ENCODE data around the gene SLC26A2.

Gene SLC26A2

GRCh38 chr5:149962601-149963300, 2.2 kb downstream of the SLC26A2 start:
- DNase-seq: no peak

- DNase-seq: no peak
Measured at GRCh38 chr5:149963729-149964128, 3.2 kb downstream of the SLC26A2 start.

- DNase-seq: no peak
Measured at GRCh38 chr5:149966946-149967345, 6.4 kb downstream of the SLC26A2 start.

- DNase-seq: no peak
Measured at GRCh38 chr5:149969181-149969930, 8.8 kb downstream of the SLC26A2 start.

- DNase-seq: no peak
Measured at GRCh38 chr5:149975409-149975808, 14.9 kb downstream of the SLC26A2 start.

- no peak for DNase-seq
Measured at GRCh38 chr5:149979896-149980295, 19.3 kb downstream of the SLC26A2 start.

GRCh38 chr5:149981206-149981605, 20.6 kb downstream of the SLC26A2 start:
- DNase-seq: no peak

GRCh38 chr5:149982505-149982904, 21.9 kb downstream of the SLC26A2 start:
- no peak for DNase-seq

- no peak for DNase-seq
Measured at GRCh38 chr5:149988126-149988525, 27.6 kb downstream of the SLC26A2 start.

GRCh38 chr5:149990518-149991376, 30.2 kb downstream of the SLC26A2 start:
- DNase-seq: peak; percentile 9

GRCh38 chr5:149993471-149993870, 32.9 kb downstream of the SLC26A2 start:
- DNase-seq: no peak

- DNase-seq: no peak
Measured at GRCh38 chr5:149995385-149996204, 35.0 kb downstream of the SLC26A2 start.

- DNase-seq: no peak
Measured at GRCh38 chr5:149996205-149996890, 35.8 kb downstream of the SLC26A2 start.

GRCh38 chr5:149998281-149998680, 37.7 kb downstream of the SLC26A2 start:
- DNase-seq: no peak

- DNase-seq: no peak
Measured at GRCh38 chr5:149999359-149999758, 38.8 kb downstream of the SLC26A2 start.

- no peak for DNase-seq
Measured at GRCh38 chr5:149999866-150000255, 39.3 kb downstream of the SLC26A2 start.

- DNase-seq: peak; percentile 44
Measured at GRCh38 chr5:150000256-150000989, 39.9 kb downstream of the SLC26A2 start, which contains the start of the genes HMGXB3 and TIGD6. HMGXB3 (plus strand) TSS chr5:150000739; CDS start chr5:150004853, 4,114 bp downstream. TIGD6 (minus strand) TSS chr5:150000654; CDS start chr5:149996348, 4,306 bp downstream.

- DNase-seq: no peak
Measured at GRCh38 chr5:150000990-150001659, 40.6 kb downstream of the SLC26A2 start.

GRCh38 chr5:150001660-150002486, 41.3 kb downstream of the SLC26A2 start:
- no peak for DNase-seq
